Peyer's patch (tissue), 4 donors: Measurements from ENCODE around the gene MPZL3.

Experiments used
- CTCF ChIP-seq, 6 experiments: fragments of 450-650 bp in 4 of 6; fragments of 200-600 bp in 2 of 6; sonication (generic) in 1 of 6; IDR thresholded peaks; one replicate each; pipeline ENCODE4 v1.5.1; 2017 to 2019; ENCODE audit warnings: antibody characterized with exemption in 6 of 6, mild to moderate bottlenecking in 3 of 6, moderate library complexity in 1 of 6
- POLR2A ChIP-seq, 2 donors: fragments of 450-650 bp; IDR thresholded peaks; one replicate each; pipeline ENCODE4 v1.5.1; 2017; ENCODE audit warnings: antibody characterized with exemption in 2 of 2, mild to moderate bottlenecking in 2 of 2, moderate library complexity in 2 of 2

DNA sequence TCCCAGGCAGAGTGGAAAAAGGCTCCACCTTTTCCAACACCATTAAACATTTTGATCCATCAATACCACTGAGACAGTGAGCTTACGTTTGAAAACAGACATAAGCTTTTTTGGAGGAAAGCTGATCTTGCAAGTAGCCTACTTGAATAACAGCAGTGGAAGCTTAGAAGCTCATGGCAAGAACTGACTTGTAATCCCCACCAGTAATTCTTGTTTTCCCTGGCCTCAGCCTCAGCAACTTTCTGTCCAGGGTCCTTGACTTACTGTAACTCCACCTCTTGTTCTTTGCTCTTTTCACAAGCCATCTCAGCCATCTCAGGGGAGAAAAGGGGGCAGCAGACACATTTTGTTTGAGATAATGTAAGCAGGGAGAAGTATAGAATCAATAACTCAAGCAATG is 24.3 kb upstream of the MPZL3 start:
- TF ChIP-seq CTCF (IDR thresholded peaks at IDR 0.05), result no peak
- no peak for TF ChIP-seq POLR2A (IDR thresholded peaks at IDR 0.05)
